ENCODE results near the gene LCMT1. TPM values are rescaled to one million over a fixed set of nuclear protein-coding genes. Genes with fewer than 3 reads are reported as not detected.

Gene LCMT1
- total RNA-seq, 1 experiment from 2014 or later: 44.2 TPM

- no peaks in the 10 kb centered on the region for H3K27me3 ChIP-seq (ENCODE audit: control insufficient read depth, insufficient read depth, low read length)
- in situ Hi-C loops (cut with HindIII; ENCODE audit: low pct_unique_long_range_greater_than_20kb, low sequenced_read_pairs): no loop called here
- ATAC-seq (no peak), DNase-seq (ENCODE audit: low read depth, low spot score) (no peak)
- no peak overlapping the region for H3K4me3 ChIP-seq (ENCODE audit: low read depth in 2 of 2, low read length in 2 of 2)
- H3K4me1 ChIP-seq (ENCODE audit: control insufficient read depth, insufficient read depth, low read length): no peaks in the 10 kb centered on the region
- H3K9me3 ChIP-seq (ENCODE audit: control insufficient read depth, insufficient read depth, low read depth, low read length): no peaks in the 10 kb centered on the region
- no peaks in the 10 kb centered on the region for H3K36me3 ChIP-seq (ENCODE audit: control insufficient read depth, insufficient read depth, low read length)
- no TSS peak for BruUV-seq (replicated peaks)
- intact Hi-C loops (cut with micrococcal nuclease; ENCODE audit: unreplicated experiment): no loop called here
- TF ChIP-seq CTCF (IDR thresholded peaks at IDR 0.05) (no peak), POLR2AphosphoS5 (IDR thresholded peaks at IDR 0.05; ENCODE audit: low read depth, low read length) (no peak), SIN3A (IDR thresholded peaks at IDR 0.05; ENCODE audit: borderline replicate concordance, insufficient read depth, low read depth, low read length) (no peak), REST (IDR thresholded peaks at IDR 0.05; ENCODE audit: insufficient read depth in 1 of 2, low read depth in 2 of 2, low read length in 1 of 2) (no peak), TCF7L2 (IDR thresholded peaks at IDR 0.05; ENCODE audit: low read depth, low read length) (no peak)
- H3K27ac ChIP-seq (ENCODE audit: low read length): no peak overlapping the region
- CTCF ChIA-PET: no interaction called here
- POLR2A ChIA-PET: no interaction called here
Observed at GRCh38 chr16:25080420-25081131, 31.0 kb upstream of the LCMT1 start.

GRCh38 chr16:25081702-25082101 lies 29.8 kb upstream of the LCMT1 start:
- in situ Hi-C loops (cut with HindIII; ENCODE audit: low pct_unique_long_range_greater_than_20kb, low sequenced_read_pairs): no loop called here
- no peaks in the 10 kb centered on the region for H3K9me3 ChIP-seq (ENCODE audit: control insufficient read depth, insufficient read depth, low read depth, low read length)
- ATAC-seq: no peak
- no peak for DNase-seq (ENCODE audit: low read depth, low spot score)
- TF ChIP-seq SIN3A (IDR thresholded peaks at IDR 0.05; ENCODE audit: borderline replicate concordance, insufficient read depth, low read depth, low read length) (no peak), CTCF (IDR thresholded peaks at IDR 0.05) (no peak), REST (IDR thresholded peaks at IDR 0.05; ENCODE audit: insufficient read depth in 1 of 2, low read depth in 2 of 2, low read length in 1 of 2) (no peak), POLR2AphosphoS5 (IDR thresholded peaks at IDR 0.05; ENCODE audit: low read depth, low read length) (no peak), TCF7L2 (IDR thresholded peaks at IDR 0.05; ENCODE audit: low read depth, low read length) (no peak)
- intact Hi-C loops (cut with micrococcal nuclease; ENCODE audit: unreplicated experiment): no loop called here
- H3K4me1 ChIP-seq (ENCODE audit: control insufficient read depth, insufficient read depth, low read length): no peaks in the 10 kb centered on the region
- ChIA-PET CTCF (interaction anchor here (0.6 kb wide), 1 partner anchor 15 kb away, joined by 8 read pairs; no protein-coding TSS in a partner anchor), POLR2A (no interaction called here)
- H3K36me3 ChIP-seq (ENCODE audit: control insufficient read depth, insufficient read depth, low read length): no peaks in the 10 kb centered on the region
- H3K4me3 ChIP-seq (ENCODE audit: low read depth in 2 of 2, low read length in 2 of 2): no peak overlapping the region
- no peak overlapping the region for H3K27ac ChIP-seq (ENCODE audit: low read length)
- H3K27me3 ChIP-seq (ENCODE audit: control insufficient read depth, insufficient read depth, low read length): no peaks in the 10 kb centered on the region
- BruUV-seq (replicated peaks): no TSS peak
